WTC11 (cell line): Measurements from ENCODE around the gene PDZRN4.

Source experiments
- E2F4 ChIP-seq: sonication (generic); formaldehyde crosslinking; IDR thresholded peaks from 2 replicates; pipeline ENCODE4 v1.8.1; 2022; ENCODE audit warnings: low read depth, mild to moderate bottlenecking, moderate library complexity, missing genetic modification reagents, borderline replicate concordance
- TP53 ChIP-seq: sonication (generic); formaldehyde crosslinking; IDR thresholded peaks from 2 replicates; pipeline ENCODE4 v1.8.1; 2023; ENCODE audit warnings: mild to moderate bottlenecking, missing genetic modification reagents
- TF ChIP-seq, protein P1 (sequence below): sonication (generic); formaldehyde crosslinking; IDR thresholded peaks from 2 replicates; pipeline ENCODE4 v1.8.0; 2022; ENCODE audit warnings: mild to moderate bottlenecking, missing genetic modification reagents
- TF ChIP-seq, protein P2 (sequence below): fragments of 200-600 bp; IDR thresholded peaks from 2 replicates; pipeline ENCODE4 v1.8.0; 2022; ENCODE audit warnings: antibody characterized with exemption
- TF ChIP-seq, protein P3 (sequence below): sonication (generic); formaldehyde crosslinking; IDR thresholded peaks from 2 replicates; pipeline ENCODE4 v1.8.0; 2023; ENCODE audit warnings: mild to moderate bottlenecking, missing genetic modification reagents

GRCh38 chr12:41167701-41168100 is 20.4 kb upstream of the PDZRN4 start:
- TF ChIP-seq, protein P1, sequence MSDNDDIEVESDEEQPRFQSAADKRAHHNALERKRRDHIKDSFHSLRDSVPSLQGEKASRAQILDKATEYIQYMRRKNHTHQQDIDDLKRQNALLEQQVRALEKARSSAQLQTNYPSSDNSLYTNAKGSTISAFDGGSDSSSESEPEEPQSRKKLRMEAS (CRISPR knock-in tag) = no peak
- no peak for TF ChIP-seq TP53 (CRISPR knock-in tag)
- TF ChIP-seq, protein P2, sequence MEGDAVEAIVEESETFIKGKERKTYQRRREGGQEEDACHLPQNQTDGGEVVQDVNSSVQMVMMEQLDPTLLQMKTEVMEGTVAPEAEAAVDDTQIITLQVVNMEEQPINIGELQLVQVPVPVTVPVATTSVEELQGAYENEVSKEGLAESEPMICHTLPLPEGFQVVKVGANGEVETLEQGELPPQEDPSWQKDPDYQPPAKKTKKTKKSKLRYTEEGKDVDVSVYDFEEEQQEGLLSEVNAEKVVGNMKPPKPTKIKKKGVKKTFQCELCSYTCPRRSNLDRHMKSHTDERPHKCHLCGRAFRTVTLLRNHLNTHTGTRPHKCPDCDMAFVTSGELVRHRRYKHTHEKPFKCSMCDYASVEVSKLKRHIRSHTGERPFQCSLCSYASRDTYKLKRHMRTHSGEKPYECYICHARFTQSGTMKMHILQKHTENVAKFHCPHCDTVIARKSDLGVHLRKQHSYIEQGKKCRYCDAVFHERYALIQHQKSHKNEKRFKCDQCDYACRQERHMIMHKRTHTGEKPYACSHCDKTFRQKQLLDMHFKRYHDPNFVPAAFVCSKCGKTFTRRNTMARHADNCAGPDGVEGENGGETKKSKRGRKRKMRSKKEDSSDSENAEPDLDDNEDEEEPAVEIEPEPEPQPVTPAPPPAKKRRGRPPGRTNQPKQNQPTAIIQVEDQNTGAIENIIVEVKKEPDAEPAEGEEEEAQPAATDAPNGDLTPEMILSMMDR = no peak
- TF ChIP-seq, protein P3, sequence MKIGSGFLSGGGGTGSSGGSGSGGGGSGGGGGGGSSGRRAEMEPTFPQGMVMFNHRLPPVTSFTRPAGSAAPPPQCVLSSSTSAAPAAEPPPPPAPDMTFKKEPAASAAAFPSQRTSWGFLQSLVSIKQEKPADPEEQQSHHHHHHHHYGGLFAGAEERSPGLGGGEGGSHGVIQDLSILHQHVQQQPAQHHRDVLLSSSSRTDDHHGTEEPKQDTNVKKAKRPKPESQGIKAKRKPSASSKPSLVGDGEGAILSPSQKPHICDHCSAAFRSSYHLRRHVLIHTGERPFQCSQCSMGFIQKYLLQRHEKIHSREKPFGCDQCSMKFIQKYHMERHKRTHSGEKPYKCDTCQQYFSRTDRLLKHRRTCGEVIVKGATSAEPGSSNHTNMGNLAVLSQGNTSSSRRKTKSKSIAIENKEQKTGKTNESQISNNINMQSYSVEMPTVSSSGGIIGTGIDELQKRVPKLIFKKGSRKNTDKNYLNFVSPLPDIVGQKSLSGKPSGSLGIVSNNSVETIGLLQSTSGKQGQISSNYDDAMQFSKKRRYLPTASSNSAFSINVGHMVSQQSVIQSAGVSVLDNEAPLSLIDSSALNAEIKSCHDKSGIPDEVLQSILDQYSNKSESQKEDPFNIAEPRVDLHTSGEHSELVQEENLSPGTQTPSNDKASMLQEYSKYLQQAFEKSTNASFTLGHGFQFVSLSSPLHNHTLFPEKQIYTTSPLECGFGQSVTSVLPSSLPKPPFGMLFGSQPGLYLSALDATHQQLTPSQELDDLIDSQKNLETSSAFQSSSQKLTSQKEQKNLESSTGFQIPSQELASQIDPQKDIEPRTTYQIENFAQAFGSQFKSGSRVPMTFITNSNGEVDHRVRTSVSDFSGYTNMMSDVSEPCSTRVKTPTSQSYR (CRISPR knock-in tag) = no peak
- no peak for TF ChIP-seq E2F4 (CRISPR knock-in tag)
